ENCODE results near the gene STRAP. TPM values are rescaled to one million over a fixed set of nuclear protein-coding genes. Genes with fewer than 3 reads are reported as not detected.
A peak's percentile ranks its signal among the peaks of the same experiment; 100 is the strongest.
"Not testable (repeated sequence)": the region's sequence is repeated elsewhere in the genome, so short reads cannot be mapped to it uniquely, and the experiment has no call there.

The STRAP gene
- total RNA-seq, 1 experiment from 2014 or later: 99.7 TPM

DNA sequence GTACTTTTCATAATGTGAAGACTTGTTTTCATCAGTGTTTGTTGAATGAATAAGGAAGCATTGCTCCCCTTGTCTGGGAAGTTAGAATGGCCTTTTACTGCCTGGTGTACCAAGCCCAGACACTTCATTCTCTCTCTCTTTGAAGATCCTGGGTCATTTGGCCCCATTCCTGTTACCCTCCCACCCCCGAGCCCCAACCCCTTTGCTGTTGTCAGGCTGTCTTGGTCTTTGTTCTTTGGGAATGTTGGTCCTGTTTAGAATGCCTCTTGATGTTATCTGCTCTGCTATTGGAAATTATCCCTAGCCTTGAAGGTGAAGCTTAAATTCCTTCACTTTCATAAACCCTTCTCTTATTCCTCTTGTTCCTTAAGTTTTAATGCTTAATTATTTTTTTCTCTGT, 42.8 kb downstream of the STRAP start:
- DNase-seq (ENCODE audit: low spot score): no peak

DNA sequence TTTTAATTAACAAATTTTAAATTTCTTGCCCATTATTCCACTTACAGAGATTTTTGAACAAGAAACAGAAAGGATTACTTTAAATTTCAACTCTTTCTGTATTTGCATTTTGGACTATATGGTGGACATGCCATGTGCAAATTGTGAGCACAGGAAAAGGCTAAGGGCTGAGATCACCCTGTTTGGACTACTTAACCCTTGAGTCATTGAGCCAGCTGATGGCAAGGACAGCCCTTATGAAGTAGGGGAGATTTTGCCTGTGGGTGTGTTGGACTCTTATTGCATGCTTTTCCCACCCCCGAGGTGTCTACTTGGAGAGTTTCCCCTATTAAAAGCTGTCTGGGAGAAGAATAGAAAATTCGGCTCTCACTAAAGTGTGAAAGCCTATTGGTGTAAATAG, 46.2 kb downstream of the STRAP start:
- no peak for DNase-seq (ENCODE audit: low spot score)

DNA sequence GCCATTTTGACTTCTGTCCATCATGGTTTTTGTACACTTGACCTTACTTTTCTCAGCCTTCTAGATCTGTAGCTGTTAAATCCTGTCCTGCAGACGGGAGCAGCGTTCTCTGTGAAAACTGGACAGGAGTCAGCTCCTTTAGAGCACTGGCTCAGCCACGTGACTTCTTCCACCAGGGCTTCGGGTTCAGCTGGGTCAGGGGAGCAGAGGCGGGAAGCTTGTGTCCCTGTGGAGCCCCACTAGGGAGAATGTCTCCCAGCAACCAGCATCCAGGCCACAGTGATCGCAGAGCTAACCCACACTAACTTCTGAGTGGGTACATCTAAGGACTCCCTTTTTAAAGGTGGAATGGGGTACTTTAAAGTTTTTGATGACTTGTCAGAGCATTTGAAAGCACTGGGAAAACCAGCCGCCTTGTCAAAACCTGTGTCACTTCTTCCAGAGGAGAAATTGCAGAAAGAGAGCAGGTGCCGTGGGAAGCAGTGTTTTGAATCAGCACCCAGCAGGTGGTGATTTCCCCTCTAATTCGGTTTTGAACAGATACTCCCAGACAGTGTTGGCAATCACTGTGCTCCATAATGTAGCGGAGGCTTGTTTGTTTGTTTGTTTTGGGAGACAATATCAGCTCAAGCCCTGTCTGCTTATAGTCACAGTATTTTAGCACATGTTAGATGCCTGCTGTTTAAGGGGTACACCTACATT, 46.8 kb downstream of the STRAP start:
- no peak for DNase-seq (ENCODE audit: low spot score)

DNA sequence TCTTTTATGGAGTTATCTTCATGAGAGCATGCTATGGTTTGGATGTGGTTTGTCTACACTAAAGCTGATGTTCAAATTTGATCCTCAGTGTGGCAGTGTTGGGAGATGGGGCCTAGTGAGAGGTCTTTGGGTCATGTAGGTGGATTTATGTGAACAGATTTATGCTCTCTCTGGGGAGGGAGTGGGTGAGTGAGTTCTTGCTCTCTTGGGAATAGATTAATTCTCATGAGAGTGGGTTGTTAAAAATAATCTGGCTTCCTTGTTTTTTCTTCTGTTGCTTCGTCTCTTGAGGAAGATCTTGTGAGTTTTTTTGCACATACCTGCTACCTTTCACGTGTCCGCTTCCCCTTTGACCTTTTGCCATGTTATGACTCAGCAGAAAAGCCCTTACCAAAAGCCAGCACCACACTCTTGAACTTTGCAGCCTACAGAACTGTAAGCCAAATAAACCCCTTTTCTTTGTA, 49.4 kb downstream of the STRAP start:
- peak; percentile 49 for DNase-seq (ENCODE audit: low spot score)

DNA sequence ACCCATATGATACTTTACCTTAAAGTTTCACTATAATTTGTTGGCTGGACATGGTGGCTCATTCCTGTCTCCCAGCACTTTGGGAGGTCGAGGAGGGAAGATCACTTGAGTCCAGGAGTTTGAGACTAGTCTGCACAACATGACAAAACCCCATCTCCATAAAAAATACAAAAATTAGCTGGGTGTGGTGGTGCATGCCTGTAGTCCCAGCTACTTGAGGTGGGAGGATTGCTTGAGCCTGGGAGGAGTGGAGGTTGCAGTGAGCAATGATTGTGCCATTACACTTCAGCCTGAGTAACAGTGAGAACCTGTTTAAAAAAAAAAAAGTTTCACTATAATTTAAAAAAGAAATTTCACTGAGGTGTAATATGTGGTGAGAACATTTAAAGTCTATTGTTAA, 50.1 kb downstream of the STRAP start:
- DNase-seq (ENCODE audit: low spot score): no peak

DNA sequence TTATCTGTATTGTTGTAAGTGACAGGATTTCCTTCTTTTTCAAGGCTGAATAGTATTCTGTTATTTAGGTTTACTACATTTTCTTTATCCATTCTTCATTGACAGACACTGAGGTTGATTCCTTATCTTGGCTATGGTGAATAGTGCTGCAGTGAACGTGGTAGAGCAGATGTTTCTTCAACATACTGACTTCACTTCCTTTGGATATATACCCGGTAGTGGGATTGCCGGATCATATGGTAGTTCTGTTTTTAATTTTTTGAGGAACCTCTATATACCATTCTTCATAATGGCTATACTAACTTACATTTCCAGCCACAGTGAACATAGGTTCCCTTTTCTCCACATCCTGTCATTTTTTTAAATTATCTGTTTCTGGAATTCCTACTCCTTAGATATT, 50.8 kb downstream of the STRAP start:
- DNase-seq (ENCODE audit: low spot score): no peak

DNA sequence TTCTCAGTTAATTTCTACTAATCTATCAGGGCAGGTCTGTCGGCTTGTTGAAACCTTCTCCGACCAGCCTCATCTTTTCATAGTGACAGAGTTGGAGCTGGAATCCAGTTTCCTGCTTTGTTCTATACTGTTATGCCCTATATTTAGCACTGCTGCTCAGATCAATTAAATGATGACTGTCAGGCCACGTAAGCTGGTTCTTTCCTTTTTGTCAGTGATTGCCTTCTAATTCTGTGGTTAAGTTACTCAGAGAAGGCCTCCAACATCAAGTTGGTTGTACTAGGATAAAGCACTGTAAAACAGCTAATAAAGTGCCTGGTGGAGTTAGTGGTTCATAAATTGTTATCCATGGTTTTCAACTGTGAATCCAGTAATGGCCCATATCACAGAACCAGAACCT, 51.6 kb downstream of the STRAP start:
- no peak for DNase-seq (ENCODE audit: low spot score)

DNA sequence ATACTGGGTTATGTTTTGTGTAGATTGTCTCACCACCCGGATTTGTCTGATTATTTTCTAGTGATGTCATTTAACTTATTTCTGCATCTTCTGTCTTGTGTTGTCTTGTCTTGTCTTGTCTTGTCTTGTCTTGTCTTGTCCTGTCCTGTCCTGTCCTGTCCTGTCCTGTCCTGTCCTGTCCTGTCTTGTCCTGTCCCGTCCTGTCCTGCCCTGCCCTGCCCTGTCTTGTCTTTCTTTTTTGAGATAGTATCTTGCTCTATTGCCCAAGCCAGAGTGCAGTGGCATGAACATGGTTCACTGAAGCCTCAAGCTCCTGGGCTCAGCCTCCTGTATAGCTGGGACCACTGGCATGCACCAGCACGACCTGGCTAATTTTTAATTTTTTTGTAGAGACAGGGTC, 54.6 kb downstream of the STRAP start:
- no peak for DNase-seq (ENCODE audit: low spot score)

DNA sequence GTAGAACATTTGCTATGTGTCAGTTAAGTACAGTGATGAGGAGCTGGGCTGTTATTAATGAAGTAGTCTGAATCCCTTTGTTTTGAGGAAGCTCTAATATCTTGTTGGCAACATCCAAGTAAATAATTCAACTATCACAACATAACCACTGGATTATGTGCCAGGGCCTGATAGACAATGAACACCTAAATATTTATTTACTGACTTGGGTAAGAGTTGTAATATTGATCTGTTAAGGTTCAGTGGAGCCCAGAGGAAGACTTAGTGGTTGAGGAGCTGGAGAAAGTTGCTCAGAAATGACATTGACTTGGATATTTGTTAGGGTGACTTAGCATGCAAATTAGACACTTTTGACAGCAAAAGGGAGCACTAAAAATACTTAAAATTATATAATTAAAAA, 55.7 kb downstream of the STRAP start:
- DNase-seq (ENCODE audit: low spot score): no peak

DNA sequence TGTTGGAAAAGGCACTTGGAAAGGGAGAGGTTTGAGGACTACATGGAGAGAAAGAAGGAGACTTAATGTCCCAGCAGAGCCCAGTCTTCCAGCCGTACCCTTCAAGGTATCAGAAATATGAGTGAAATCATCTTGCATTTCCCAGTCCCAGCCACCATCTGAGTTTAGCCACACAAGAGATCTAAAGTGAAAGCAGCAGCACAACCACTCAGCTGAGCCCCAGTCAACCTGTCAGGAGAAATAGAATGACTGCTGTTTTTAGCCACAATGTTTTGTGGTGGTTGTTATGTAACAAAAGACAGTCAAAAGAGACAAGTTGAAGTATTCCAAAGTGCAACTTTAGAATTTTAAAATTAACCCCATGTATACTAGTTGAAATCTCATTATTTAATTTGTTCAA, 56.9 kb downstream of the STRAP start:
- no peak for DNase-seq (ENCODE audit: low spot score)

DNA sequence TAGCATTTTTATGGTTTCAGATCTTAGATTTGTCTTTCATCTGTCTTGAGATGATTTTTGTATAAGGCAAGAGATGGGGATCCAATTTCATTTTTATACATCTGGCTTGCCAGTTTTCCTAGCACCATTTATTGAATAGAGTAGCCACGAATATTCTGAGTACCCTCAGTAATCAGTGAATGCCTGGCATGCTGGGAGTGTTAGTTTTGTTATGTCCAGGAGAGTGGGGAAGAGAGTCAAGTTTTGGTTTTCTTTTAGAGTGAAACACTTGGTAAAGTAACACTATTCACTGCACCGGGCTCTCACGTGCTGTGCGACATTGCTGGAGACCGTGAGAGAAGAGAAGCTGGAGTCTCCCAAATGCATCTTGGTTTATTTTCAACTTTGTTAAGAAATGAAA, 60.3 kb downstream of the STRAP start:
- no peak for DNase-seq (ENCODE audit: low spot score)

DNA sequence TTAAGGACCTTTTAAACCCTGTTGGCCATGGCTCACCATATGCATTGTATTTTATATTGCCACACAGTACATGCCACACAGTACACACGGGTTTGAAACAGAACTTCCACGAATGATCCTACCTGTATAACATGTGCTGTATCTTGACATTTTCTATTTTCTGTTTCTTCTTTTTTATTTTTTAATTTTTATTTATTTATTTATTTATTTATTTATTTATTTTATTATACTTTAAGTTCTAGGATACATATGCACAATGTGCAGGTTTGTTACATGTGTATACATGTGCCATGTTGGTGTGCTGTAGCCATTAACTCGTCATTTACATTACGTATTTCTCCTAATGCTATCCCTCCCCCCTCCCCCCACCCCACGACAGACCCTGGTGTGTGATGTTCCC, 61.3 kb downstream of the STRAP start:
- DNase-seq (ENCODE audit: low spot score): not testable (repeated sequence)

DNA sequence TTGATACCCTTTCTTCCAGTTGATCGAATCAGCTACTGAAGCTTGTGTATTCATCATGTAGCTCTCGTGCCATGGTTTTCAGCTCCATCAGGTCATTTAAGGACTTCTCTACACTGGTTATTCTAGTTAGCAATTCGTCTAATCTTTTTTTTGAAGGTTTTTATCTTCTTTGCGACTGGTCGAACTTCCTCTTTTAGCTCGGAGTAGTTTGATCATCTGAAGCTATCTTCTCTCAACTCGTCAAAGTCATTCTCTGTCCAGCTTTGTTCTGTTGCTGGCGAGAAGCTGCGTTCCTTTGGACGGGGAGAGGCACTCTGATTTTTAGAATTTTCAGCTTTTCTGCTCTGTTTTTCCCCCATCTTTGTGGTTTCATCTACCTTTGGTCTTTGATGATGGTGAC, 66.3 kb downstream of the STRAP start:
- not testable (repeated sequence) for DNase-seq (ENCODE audit: low spot score)

Other genes with a start within 250 kb of the STRAP start
- gene EPS8, start 93.0 kb upstream of the STRAP start, total RNA-seq (2014; rRNA removed; shearing (Covaris generic)): 169 and 189 TPM in 2 replicates
- gene DERA, start 28.9 kb downstream of the STRAP start, total RNA-seq (2014; rRNA removed; shearing (Covaris generic)): 26.4 and 38.0 TPM in 2 replicates

Measured in HT-29 (cell line).